OCI-LY1 (cell line): Measurements from ENCODE around the gene NOTO.

ENCODE experiments used
- H2AFZ ChIP-seq: fragments of 200-600 bp; sonication (generic), shearing (Covaris generic); 2 replicates; pipeline ENCODE4 v1.6.0; 2014; ENCODE audit warnings: antibody characterized with exemption, mild to moderate bottlenecking, low read length
- H3F3A ChIP-seq: fragments of 200-600 bp; sonication (generic), shearing (Covaris generic); 2 replicates; pipeline ENCODE4 v1.6.0; 2014; ENCODE audit warnings: mild to moderate bottlenecking, antibody characterized with exemption, low read length, moderate library complexity; ENCODE audit not compliant: insufficient read depth
- H3K27ac ChIP-seq: fragments of 200-600 bp; sonication (generic); 2 replicates; pipeline ENCODE4 v1.5.1; 2014; ENCODE audit warnings: low read length, mixed run types, mild to moderate bottlenecking, low read depth; ENCODE audit not compliant: poor library complexity, severe bottlenecking
- H3K27me3 ChIP-seq: fragments of 200-600 bp; sonication (generic); 2 replicates; pipeline ENCODE4 v1.6.0; 2014; ENCODE audit warnings: antibody characterized with exemption, mild to moderate bottlenecking, low read length, moderate library complexity; ENCODE audit not compliant: insufficient read depth
- H3K36me3 ChIP-seq: fragments of 200-600 bp; sonication (generic); 2 replicates; pipeline ENCODE4 v1.6.1; 2014; ENCODE audit warnings: mild to moderate bottlenecking, antibody characterized with exemption, low read length, moderate library complexity, mixed read lengths; ENCODE audit not compliant: insufficient read depth
- H3K4me1 ChIP-seq: fragments of 200-600 bp; sonication (generic); 2 replicates; pipeline ENCODE4 v1.5.1; 2014; ENCODE audit warnings: mild to moderate bottlenecking, low read length, moderate library complexity; ENCODE audit not compliant: insufficient read depth, severe bottlenecking
- H3K4me2 ChIP-seq: fragments of 200-600 bp; sonication (generic), shearing (Covaris generic); 2 replicates; pipeline ENCODE4 v1.6.1; 2014; ENCODE audit warnings: low read length
- H3K4me3 ChIP-seq: fragments of 200-600 bp; sonication (generic); 2 replicates; pipeline ENCODE4 v1.5.1; 2014; ENCODE audit warnings: low read length, low read depth, mild to moderate bottlenecking, mixed read lengths; ENCODE audit not compliant: poor library complexity, severe bottlenecking
- H3K79me2 ChIP-seq: fragments of 200-600 bp; shearing (Covaris generic); 2 replicates; pipeline ENCODE4 v1.6.1; 2016; ENCODE audit warnings: mixed run types, low read length, mixed read lengths; ENCODE audit not compliant: insufficient read depth
- H3K9ac ChIP-seq: fragments of 200-600 bp; sonication (generic), shearing (Covaris generic); 2 replicates; pipeline ENCODE4 v1.6.1; 2014; ENCODE audit warnings: mild to moderate bottlenecking, low read length, mixed read lengths
- H3K9me2 ChIP-seq: fragments of 200-600 bp; sonication (generic), shearing (Covaris generic); 2 replicates; pipeline ENCODE4 v1.6.1; 2014; ENCODE audit warnings: low read depth, mild to moderate bottlenecking, low read length, mixed read lengths
- H3K9me3 ChIP-seq: fragments of 200-600 bp; shearing (Covaris generic); 2 replicates; pipeline ENCODE4 v1.6.1; 2014; ENCODE audit warnings: low read length, mixed read lengths
- H4K20me1 ChIP-seq: fragments of 200-600 bp; sonication (generic), shearing (Covaris generic); 2 replicates; pipeline ENCODE4 v1.6.0; 2016; ENCODE audit warnings: mild to moderate bottlenecking, low read length; ENCODE audit not compliant: insufficient read depth
- EZH2 ChIP-seq: fragments of 200-600 bp; sonication (generic), shearing (Covaris generic); IDR thresholded peaks from 2 replicates; pipeline ENCODE4 v1.8.0; 2017; ENCODE audit warnings: borderline replicate concordance, mixed run types, mild to moderate bottlenecking, antibody characterized with exemption, low read length, moderate library complexity, mixed read lengths
- TF ChIP-seq, protein P1 (sequence below): fragments of 200-600 bp; sonication (generic), shearing (Covaris generic); IDR thresholded peaks from 2 replicates; pipeline ENCODE4 v1.5.1; 2017; ENCODE audit warnings: mild to moderate bottlenecking, antibody characterized with exemption, low read length, moderate library complexity, mixed read lengths

The NOTO gene

DNA sequence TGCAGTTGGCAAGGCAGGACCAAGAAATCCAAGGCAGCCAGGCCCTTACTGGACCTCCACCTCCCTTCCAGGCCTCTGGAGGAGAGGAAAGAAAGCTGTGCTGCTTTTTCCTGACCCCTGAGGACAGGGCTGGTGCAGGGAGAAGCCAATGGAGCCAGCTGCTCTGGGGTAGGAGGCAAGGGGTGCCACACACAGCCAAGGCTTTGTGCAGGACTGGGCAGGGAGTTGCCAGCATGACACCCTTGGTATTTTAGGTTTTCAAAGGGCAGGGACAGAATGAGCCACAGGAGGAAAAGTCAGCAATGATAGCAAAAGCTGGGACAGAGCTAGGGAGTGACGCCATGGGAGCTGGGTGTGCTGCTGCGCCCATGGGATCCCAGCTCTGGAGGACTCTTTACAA, 54.6 kb downstream of the NOTO start:
- Histone ChIP-seq H3K36me3 (peaks cover 86% of the 10 kb centered on the region), H3K9ac (no peak overlapping the region), H3K79me2 (no peaks in the 10 kb centered on the region), H3K4me3 (no peak overlapping the region), H4K20me1 (no peaks in the 10 kb centered on the region), H3K27ac (no peak overlapping the region), H3K4me1 (no peaks in the 10 kb centered on the region), H3K4me2 (no peak overlapping the region), H2AFZ (no peak overlapping the region), H3F3A (peaks cover 4% of the 10 kb centered on the region; the same call in 1 of the 2 replicates), H3K27me3 (no peaks in the 10 kb centered on the region), H3K9me3 (no peaks in the 10 kb centered on the region), H3K9me2 (no peaks in the 10 kb centered on the region)
- TF ChIP-seq, protein P1, sequence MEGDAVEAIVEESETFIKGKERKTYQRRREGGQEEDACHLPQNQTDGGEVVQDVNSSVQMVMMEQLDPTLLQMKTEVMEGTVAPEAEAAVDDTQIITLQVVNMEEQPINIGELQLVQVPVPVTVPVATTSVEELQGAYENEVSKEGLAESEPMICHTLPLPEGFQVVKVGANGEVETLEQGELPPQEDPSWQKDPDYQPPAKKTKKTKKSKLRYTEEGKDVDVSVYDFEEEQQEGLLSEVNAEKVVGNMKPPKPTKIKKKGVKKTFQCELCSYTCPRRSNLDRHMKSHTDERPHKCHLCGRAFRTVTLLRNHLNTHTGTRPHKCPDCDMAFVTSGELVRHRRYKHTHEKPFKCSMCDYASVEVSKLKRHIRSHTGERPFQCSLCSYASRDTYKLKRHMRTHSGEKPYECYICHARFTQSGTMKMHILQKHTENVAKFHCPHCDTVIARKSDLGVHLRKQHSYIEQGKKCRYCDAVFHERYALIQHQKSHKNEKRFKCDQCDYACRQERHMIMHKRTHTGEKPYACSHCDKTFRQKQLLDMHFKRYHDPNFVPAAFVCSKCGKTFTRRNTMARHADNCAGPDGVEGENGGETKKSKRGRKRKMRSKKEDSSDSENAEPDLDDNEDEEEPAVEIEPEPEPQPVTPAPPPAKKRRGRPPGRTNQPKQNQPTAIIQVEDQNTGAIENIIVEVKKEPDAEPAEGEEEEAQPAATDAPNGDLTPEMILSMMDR = no peak
- no peak for TF ChIP-seq EZH2

DNA sequence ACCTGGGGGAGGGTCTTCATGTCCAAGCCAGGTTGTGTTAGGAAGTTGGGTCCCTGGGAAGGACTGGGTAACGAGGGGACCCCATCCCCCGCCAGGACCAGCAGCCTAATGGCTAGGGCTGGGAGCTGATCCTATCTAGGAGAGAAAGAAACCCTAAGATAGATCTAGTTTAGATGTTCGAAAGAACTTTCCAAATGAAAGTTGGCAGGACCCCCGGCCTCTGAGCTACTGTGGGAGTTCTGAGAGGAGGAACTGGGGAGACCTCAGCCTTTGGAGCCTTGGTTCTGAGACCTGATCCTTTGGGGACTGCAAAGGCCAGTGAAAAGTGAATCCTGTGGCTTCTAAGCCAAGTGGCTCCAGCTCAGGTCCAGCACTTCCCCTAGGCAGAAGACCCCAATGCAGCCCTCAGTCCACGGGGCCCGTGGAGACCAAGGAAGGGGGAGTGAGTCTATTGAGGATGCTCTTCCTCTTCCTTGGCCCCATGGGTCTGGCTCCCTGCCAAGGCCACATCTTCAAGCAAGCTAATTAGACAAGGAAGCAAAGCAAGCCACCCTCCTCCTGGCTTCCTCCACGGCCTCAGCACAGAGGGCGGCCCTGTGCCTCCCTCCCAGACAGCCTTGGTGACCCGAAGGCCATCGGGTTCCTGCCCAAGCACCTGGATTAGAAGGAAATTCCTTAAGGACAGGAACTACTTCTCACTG, 55.2 kb downstream of the NOTO start:
- H3F3A ChIP-seq = peaks cover 4% of the 10 kb centered on the region; the same call in 1 of the 2 replicates
- no peaks in the 10 kb centered on the region for H3K9me2 ChIP-seq
- H3K36me3 ChIP-seq = peaks cover 86% of the 10 kb centered on the region
- H3K79me2 ChIP-seq = no peaks in the 10 kb centered on the region
- no peaks in the 10 kb centered on the region for H3K4me1 ChIP-seq
- H3K27ac ChIP-seq = no peak overlapping the region
- H3K9ac ChIP-seq = no peak overlapping the region
- H3K27me3 ChIP-seq = no peaks in the 10 kb centered on the region
- TF ChIP-seq, protein P1 = no peak
- TF ChIP-seq EZH2 = no peak
- H3K4me2 ChIP-seq = no peak overlapping the region
- no peak overlapping the region for H3K4me3 ChIP-seq
- no peaks in the 10 kb centered on the region for H3K9me3 ChIP-seq
- no peak overlapping the region for H2AFZ ChIP-seq
- H4K20me1 ChIP-seq = no peaks in the 10 kb centered on the region

DNA sequence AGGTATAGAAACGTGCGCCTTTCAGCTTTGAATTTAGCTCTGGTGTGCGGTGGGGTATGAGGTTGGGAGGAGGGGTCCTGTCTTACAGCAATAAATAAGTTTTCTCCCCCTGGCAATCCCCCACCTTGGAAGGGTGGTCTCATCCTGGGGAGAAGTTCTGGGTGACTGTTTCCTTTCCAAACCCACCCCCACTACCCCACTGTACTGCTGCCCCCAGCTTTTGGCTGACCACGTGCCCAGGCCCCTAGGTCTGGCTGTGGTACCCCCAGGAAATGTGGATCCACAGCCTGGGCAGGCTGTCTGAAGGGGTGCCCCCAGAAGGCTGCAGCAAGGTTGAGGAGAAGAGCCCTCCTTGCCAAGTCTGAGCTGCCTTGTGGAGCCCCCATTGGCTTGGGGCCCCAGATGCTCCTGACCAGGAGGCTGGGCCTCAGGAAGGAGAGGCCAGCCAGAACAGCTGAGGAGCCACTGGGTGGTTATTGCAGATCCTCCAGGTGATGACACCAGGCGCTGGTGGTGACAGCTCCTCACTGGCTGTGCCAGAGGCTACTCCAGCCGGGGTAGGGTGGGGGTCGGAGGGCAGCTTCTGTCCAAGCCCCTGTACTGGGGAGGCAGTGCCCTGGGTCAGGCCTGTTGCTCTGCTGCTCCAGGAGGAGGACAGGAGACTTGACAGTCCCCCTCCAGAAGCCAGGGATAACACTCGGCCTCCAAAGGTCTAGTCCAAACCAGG, 56.0 kb downstream of the NOTO start:
- Histone ChIP-seq H3F3A (no peaks in the 10 kb centered on the region), H3K4me3 (no peak overlapping the region), H4K20me1 (no peaks in the 10 kb centered on the region), H3K9me3 (no peaks in the 10 kb centered on the region), H3K4me1 (no peaks in the 10 kb centered on the region), H3K4me2 (no peak overlapping the region), H3K27me3 (no peaks in the 10 kb centered on the region), H3K9me2 (no peaks in the 10 kb centered on the region), H2AFZ (no peak overlapping the region), H3K27ac (no peak overlapping the region), H3K9ac (no peak overlapping the region), H3K36me3 (peaks cover 84% of the 10 kb centered on the region), H3K79me2 (no peaks in the 10 kb centered on the region)
- TF ChIP-seq EZH2 = no peak
- TF ChIP-seq, protein P1 = no peak
